ENCODE results near the gene TRMT10A.
"Not testable (repeated sequence)": the region's sequence is repeated elsewhere in the genome, so short reads cannot be mapped to it uniquely, and the experiment has no call there.

The TRMT10A gene

GRCh38 chr4:99552872-99553271, 11.0 kb downstream of the TRMT10A start:
- DNase-seq (ENCODE audit: low read depth in 2 of 2), result no peak

GRCh38 chr4:99540277-99540939, 23.4 kb downstream of the TRMT10A start:
- DNase-seq (ENCODE audit: low read depth in 2 of 2), result no peak

- no peak for DNase-seq (ENCODE audit: low read depth in 2 of 2)
Measured at GRCh38 chr4:99537674-99538073, 26.2 kb downstream of the TRMT10A start.

- DNase-seq (ENCODE audit: low read depth in 2 of 2), result no peak
Measured at GRCh38 chr4:99536848-99537247, 27.0 kb downstream of the TRMT10A start.

- DNase-seq (ENCODE audit: low read depth in 2 of 2), result no peak
Measured at GRCh38 chr4:99536271-99536670, 27.6 kb downstream of the TRMT10A start.

- DNase-seq (ENCODE audit: low read depth in 2 of 2), result not testable (repeated sequence)
Measured at GRCh38 chr4:99534699-99535098, 29.1 kb downstream of the TRMT10A start.

GRCh38 chr4:99529956-99530355, 33.9 kb downstream of the TRMT10A start:
- DNase-seq (ENCODE audit: low read depth in 2 of 2), result no peak

GRCh38 chr4:99529228-99529627, 34.6 kb downstream of the TRMT10A start:
- DNase-seq (ENCODE audit: low read depth in 2 of 2), result no peak

GRCh38 chr4:99518601-99519295, 45.1 kb downstream of the TRMT10A start:
- no peak for DNase-seq (ENCODE audit: low read depth in 2 of 2)

- no peak for DNase-seq (ENCODE audit: low read depth in 2 of 2)
Measured at GRCh38 chr4:99510721-99511120, 53.1 kb downstream of the TRMT10A start, which contains the start of gene C4orf17. Gene C4orf17, plus strand, starts transcription at chr4:99511021. Its CDS starts 2,061 bp downstream, at chr4:99513082.

GRCh38 chr4:99507762-99508161, 56.1 kb downstream of the TRMT10A start:
- no peak for DNase-seq (ENCODE audit: low read depth in 2 of 2)

- DNase-seq (ENCODE audit: low read depth in 2 of 2), result no peak
Measured at GRCh38 chr4:99507349-99507748, 56.5 kb downstream of the TRMT10A start.

- DNase-seq (ENCODE audit: low read depth in 2 of 2), result no peak
Measured at GRCh38 chr4:99506781-99507180, 57.1 kb downstream of the TRMT10A start.

GRCh38 chr4:99504804-99505502, 58.9 kb downstream of the TRMT10A start:
- no peak for DNase-seq (ENCODE audit: low read depth in 2 of 2)

Data from stimulated activated CD8-positive, alpha-beta memory T cell treated with anti-CD3 and anti-CD28 coated beads, Interleukin-2, amount 100 ng/mL, for 48 hours (primary cell).